A549 (cell line): ENCODE results near the gene SULF2. TPM values are rescaled to one million over a fixed set of nuclear protein-coding genes. Genes with fewer than 3 reads are reported as not detected.

Experiments used
- ATAC-seq, 2 experiments: fragments of 200-7000 bp in 1 of 2; fragments of >200 bp in 1 of 2; cut with Nextera tagmentation in 1 of 2; cut with Tn5 transposase in 1 of 2; 3 replicates each; pipeline versions ENCODE4 v1.8.0 to v1.9.1; 2018 to 2020; ENCODE audit warnings: mild to moderate bottlenecking in 1 of 2, moderate library complexity in 1 of 2
- CTCF ChIA-PET: fragments of 300-600 bp; sonication (Branson Sonifier 250); formaldehyde crosslinking; extraction: SDS; loops from one replicate; lab custom pipeline; 2021; ENCODE audit warnings: antibody characterized with exemption, inconsistent platforms; lab: Yijun Ruan, JAX
- POLR2A ChIA-PET: fragments of 350-600 bp; formaldehyde crosslinking; extraction: SDS; loops from one replicate; lab custom pipeline; 2021; ENCODE audit warnings: antibody characterized with exemption, inconsistent platforms; lab: Yijun Ruan, JAX
- DNase-seq, 2 experiments: peaks; one replicate each; pipeline versions ENCODE4 v3.0.0 to v3.0.0-alpha.2; 2011 to 2016; ENCODE audit warnings: low read depth in 1 of 2, low spot score in 1 of 2
- FAIRE-seq: peaks from 2 replicates; lab custom pipeline; 2011; peaks lifted over from hg19 to GRCh38; lab: Jason Lieb, UNC
- H3K27ac ChIP-seq, 2 experiments: fragments of >200 bp; sonication (Bioruptor Twin); formaldehyde crosslinking; 3 replicates each; pipeline ENCODE4 v1.5.1; 2016 to 2017
- H3K4me1 ChIP-seq: fragments of >200 bp; sonication (Bioruptor Twin); formaldehyde crosslinking; 3 replicates; pipeline ENCODE4 v1.6.1; 2016
- H3K4me2 ChIP-seq: fragments of >200 bp; sonication (Bioruptor Twin); formaldehyde crosslinking; 3 replicates; pipeline ENCODE4 v1.6.1; 2016
- H3K4me3 ChIP-seq: fragments of >200 bp; sonication (Bioruptor Twin); formaldehyde crosslinking; 3 replicates; pipeline ENCODE4 v1.5.1; 2016
- H3K9me3 ChIP-seq: fragments of >200 bp; sonication (Bioruptor Twin); formaldehyde crosslinking; 3 replicates; pipeline ENCODE4 v1.6.1; 2016
- BHLHE40 ChIP-seq: IDR thresholded peaks from 2 replicates; pipeline ENCODE4 v1.6.1; 2012; ENCODE audit warnings: low read depth, low read length, inconsistent platforms
- CBX2 ChIP-seq: fragments of 200-600 bp; sonication (generic); IDR thresholded peaks from 2 replicates; pipeline ENCODE4 v1.6.1; 2016; ENCODE audit warnings: low read depth, mild to moderate bottlenecking, borderline replicate concordance
- CBX8 ChIP-seq: fragments of 200-600 bp; sonication (generic); IDR thresholded peaks from 2 replicates; pipeline ENCODE4 v1.6.1; 2016
- CHD2 ChIP-seq: fragments of 150-350 bp; IDR thresholded peaks from 2 replicates; pipeline ENCODE4 v1.6.1; 2014; ENCODE audit warnings: low read length; ENCODE audit not compliant: partially characterized antibody
- EHF ChIP-seq: fragments of 250-450 bp; sonication (Bioruptor Pico); IDR thresholded peaks from 2 replicates; pipeline ENCODE4 v1.5.0; 2020; ENCODE audit warnings: mild to moderate bottlenecking
- EHMT2 ChIP-seq: fragments of 200-600 bp; sonication (generic); IDR thresholded peaks from 2 replicates; pipeline ENCODE4 v1.6.1; 2016; ENCODE audit warnings: antibody characterized with exemption, low read depth, mild to moderate bottlenecking, moderate library complexity
- FOSB ChIP-seq: fragments of 250-450 bp; sonication (Bioruptor Pico); IDR thresholded peaks from 2 replicates; pipeline ENCODE4 v1.5.0; 2020; ENCODE audit warnings: mild to moderate bottlenecking, moderate library complexity
- GATA3 ChIP-seq: IDR thresholded peaks from 2 replicates; pipeline ENCODE4 v1.6.1; 2012; ENCODE audit warnings: borderline replicate concordance
- HOXA7 ChIP-seq: fragments of 250-450 bp; sonication (Bioruptor Pico); IDR thresholded peaks from 2 replicates; pipeline ENCODE4 v1.5.0; 2020; ENCODE audit warnings: mild to moderate bottlenecking, moderate library complexity
- HOXB13 ChIP-seq: fragments of 250-450 bp; sonication (Bioruptor Pico); IDR thresholded peaks from 2 replicates; pipeline ENCODE4 v1.5.0; 2020; ENCODE audit warnings: low read depth, mild to moderate bottlenecking, moderate library complexity
- HOXB5 ChIP-seq: fragments of 250-450 bp; sonication (Bioruptor Pico); IDR thresholded peaks from 2 replicates; pipeline ENCODE4 v1.5.0; 2020; ENCODE audit warnings: mild to moderate bottlenecking, moderate library complexity
- JUN ChIP-seq, 2 experiments: fragments of >200 bp; sonication (Bioruptor Twin); formaldehyde crosslinking; IDR thresholded peaks; 2 replicates in 1 of 2; 3 replicates in 1 of 2; pipeline ENCODE4 v1.6.1; 2016 to 2017
- JUNB ChIP-seq: fragments of >200 bp; sonication (Bioruptor Twin); formaldehyde crosslinking; IDR thresholded peaks from 2 replicates; pipeline ENCODE4 v1.6.1; 2016
- KDM5A ChIP-seq: fragments of 200-600 bp; sonication (generic); IDR thresholded peaks from 2 replicates; pipeline ENCODE4 v1.6.1; 2016; ENCODE audit warnings: antibody characterized with exemption, mild to moderate bottlenecking
- MAZ ChIP-seq: fragments of 150-350 bp; IDR thresholded peaks from 2 replicates; pipeline ENCODE4 v1.6.1; 2014; ENCODE audit warnings: antibody characterized with exemption, low read depth, low read length, borderline replicate concordance
- NPAS2 ChIP-seq: fragments of 250-450 bp; sonication (Bioruptor Pico); IDR thresholded peaks from 2 replicates; pipeline ENCODE4 v1.8.0; 2022; ENCODE audit warnings: mild to moderate bottlenecking, moderate library complexity, borderline replicate concordance
- POLR2A ChIP-seq: IDR thresholded peaks from 2 replicates; pipeline ENCODE4 v1.6.1; 2012; ENCODE audit warnings: mild to moderate bottlenecking, low read length
- POLR2AphosphoS2 ChIP-seq: conservative IDR thresholded peaks from 2 replicates; pipeline ENCODE4 v1.6.1; 2012; ENCODE audit warnings: low read length, improper control_type of control experiment, inconsistent platforms
- RARB ChIP-seq: fragments of 250-450 bp; sonication (Bioruptor Pico); IDR thresholded peaks from 2 replicates; pipeline ENCODE4 v1.8.0; 2021; ENCODE audit warnings: mild to moderate bottlenecking, moderate library complexity
- RCOR1 ChIP-seq: fragments of 150-350 bp; IDR thresholded peaks from 2 replicates; pipeline ENCODE4 v1.6.1; 2014; ENCODE audit warnings: antibody characterized with exemption, low read length, low read depth
- RNF2 ChIP-seq: fragments of 200-600 bp; sonication (generic); IDR thresholded peaks from 2 replicates; pipeline ENCODE4 v1.6.1; 2016; ENCODE audit warnings: low read depth, mild to moderate bottlenecking, antibody characterized with exemption, moderate library complexity, borderline replicate concordance
- TFCP2L1 ChIP-seq: fragments of 250-450 bp; sonication (Bioruptor Pico); IDR thresholded peaks from 2 replicates; pipeline ENCODE4 v1.5.0; 2021; ENCODE audit warnings: mild to moderate bottlenecking
- ZC3H11A ChIP-seq: fragments of 450-650 bp; IDR thresholded peaks from 2 replicates; pipeline ENCODE4 v1.6.1; 2014; ENCODE audit warnings: antibody characterized with exemption, mild to moderate bottlenecking
- WGBS: methylation state at CpG from one replicate; pipeline ENCODE4 v1.1.6; 2017; ENCODE audit errors: missing lambda C conversion rate; 5-methylcytosine and 5-hydroxymethylcytosine counted together
- polyA plus RNA-seq, 4 experiments: library from polyadenylated mRNA; depleted of rRNA in 3 of 4; stranded (reverse); fragments of >200 nt; fragmentation: RNase III in 1 of 4; extraction: RNeasy Plus Mini Kit Qiagen cat#74134 plus additional on column Dnase treatment in 1 of 4; gene quantifications; 2 replicates in 3 of 4; 3 replicates in 1 of 4; pipeline ENCODE4 v1.2.3, GENCODE V29; 2011 to 2017
- TF ChIP-seq, protein P1 (sequence below): fragments of >200 bp; sonication (Bioruptor Twin); formaldehyde crosslinking; IDR thresholded peaks from 3 replicates; pipeline ENCODE4 v1.5.1; 2016
- TF ChIP-seq, protein P2 (sequence below): fragments of 250-450 bp; sonication (Bioruptor Pico); IDR thresholded peaks from 2 replicates; pipeline ENCODE4 v1.5.0; 2020; ENCODE audit warnings: low read depth, mild to moderate bottlenecking, moderate library complexity
- TF ChIP-seq, protein P3 (sequence below): fragments of >200 bp; sonication (Bioruptor Twin); formaldehyde crosslinking; IDR thresholded peaks from 2 replicates; pipeline ENCODE4 v1.6.1; 2016
- TF ChIP-seq, protein P4 (sequence below): fragments of 250-450 bp; sonication (Bioruptor Pico); IDR thresholded peaks from 2 replicates; pipeline ENCODE4 v1.5.0; 2021; ENCODE audit warnings: mild to moderate bottlenecking, moderate library complexity, borderline replicate concordance
- TF ChIP-seq, protein P5 (sequence below): IDR thresholded peaks from 2 replicates; pipeline ENCODE4 v1.6.1; 2012; ENCODE audit warnings: low read depth, borderline replicate concordance
- TF ChIP-seq, protein P6 (sequence below): IDR thresholded peaks from 2 replicates; pipeline ENCODE4 v1.6.1; 2012

SULF2 gene
- polyA plus RNA-seq, 2 of the 4 experiments (the other 2 are of a cell fraction): 5.8 to 16.8 TPM

DNA sequence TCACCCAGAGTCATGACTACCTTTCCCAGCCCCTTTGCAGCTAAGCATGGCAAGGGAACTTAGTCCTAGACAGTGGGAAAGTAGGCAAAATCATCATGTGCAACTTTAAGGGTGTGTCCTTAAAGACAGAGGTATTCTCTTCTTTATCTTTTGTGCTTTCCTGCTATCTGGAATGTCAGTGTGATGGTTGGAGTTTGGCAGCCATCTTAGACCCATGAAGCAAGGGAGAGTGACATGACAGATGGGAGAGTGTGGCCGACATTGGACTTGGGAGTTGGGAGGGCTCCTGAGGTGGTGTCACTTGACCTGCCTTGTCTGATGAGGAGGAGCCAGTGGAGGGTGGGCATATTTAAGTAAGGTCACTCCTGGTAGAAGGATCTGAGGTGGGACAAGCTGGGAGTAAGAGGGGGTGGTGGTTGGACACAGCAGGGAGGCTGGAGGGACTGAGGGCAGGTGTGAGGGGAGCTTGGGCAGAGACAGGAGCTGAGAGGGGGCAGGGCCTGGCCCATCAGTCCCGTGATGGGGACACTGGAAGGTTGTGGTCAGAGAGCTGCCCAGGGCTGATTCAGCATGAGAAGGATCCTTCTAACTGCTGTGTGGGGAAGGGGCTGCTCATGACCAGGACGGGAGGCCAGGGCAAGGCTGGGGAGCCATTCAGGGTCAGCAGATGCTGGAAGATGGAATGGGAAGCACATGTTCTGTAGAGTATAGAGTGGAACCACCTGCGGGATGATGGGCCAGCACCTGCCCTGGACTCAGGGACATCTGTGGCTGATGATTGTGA lies 29.5 kb upstream of the SULF2 start:
- no peak for ATAC-seq
- WGBS: 11% methylated on average over 4 of the region's 4 CpGs
- H3K9me3 ChIP-seq: peaks cover 13% of the 10 kb centered on the region; the same call in 2 of the 3 replicates
- ChIA-PET CTCF (interaction anchor here (1.6 kb wide), 1 partner anchor 28 kb away, joined by 5 read pairs; no protein-coding TSS in a partner anchor), POLR2A (no interaction called here)
- no peak overlapping the region for H3K27ac ChIP-seq
- DNase-seq: no peak
- no peak overlapping the region for H3K4me3 ChIP-seq
- no peak for TF ChIP-seq JUN (IDR thresholded peaks at IDR 0.05)
- TF ChIP-seq, protein P1, sequence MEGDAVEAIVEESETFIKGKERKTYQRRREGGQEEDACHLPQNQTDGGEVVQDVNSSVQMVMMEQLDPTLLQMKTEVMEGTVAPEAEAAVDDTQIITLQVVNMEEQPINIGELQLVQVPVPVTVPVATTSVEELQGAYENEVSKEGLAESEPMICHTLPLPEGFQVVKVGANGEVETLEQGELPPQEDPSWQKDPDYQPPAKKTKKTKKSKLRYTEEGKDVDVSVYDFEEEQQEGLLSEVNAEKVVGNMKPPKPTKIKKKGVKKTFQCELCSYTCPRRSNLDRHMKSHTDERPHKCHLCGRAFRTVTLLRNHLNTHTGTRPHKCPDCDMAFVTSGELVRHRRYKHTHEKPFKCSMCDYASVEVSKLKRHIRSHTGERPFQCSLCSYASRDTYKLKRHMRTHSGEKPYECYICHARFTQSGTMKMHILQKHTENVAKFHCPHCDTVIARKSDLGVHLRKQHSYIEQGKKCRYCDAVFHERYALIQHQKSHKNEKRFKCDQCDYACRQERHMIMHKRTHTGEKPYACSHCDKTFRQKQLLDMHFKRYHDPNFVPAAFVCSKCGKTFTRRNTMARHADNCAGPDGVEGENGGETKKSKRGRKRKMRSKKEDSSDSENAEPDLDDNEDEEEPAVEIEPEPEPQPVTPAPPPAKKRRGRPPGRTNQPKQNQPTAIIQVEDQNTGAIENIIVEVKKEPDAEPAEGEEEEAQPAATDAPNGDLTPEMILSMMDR: no peak
- TF ChIP-seq HOXB5: no peak
- TF ChIP-seq JUNB: no peak
- no peak for TF ChIP-seq EHF (CRISPR knock-in tag)
- TF ChIP-seq NPAS2 (CRISPR knock-in tag): no peak
- no peak for TF ChIP-seq HOXB13 (CRISPR knock-in tag)
- TF ChIP-seq CHD2: no peak
- TF ChIP-seq BHLHE40: no peak
- no peak for TF ChIP-seq MAZ
- TF ChIP-seq POLR2A: no peak
- no peak for TF ChIP-seq EHMT2
- TF ChIP-seq, protein P2, sequence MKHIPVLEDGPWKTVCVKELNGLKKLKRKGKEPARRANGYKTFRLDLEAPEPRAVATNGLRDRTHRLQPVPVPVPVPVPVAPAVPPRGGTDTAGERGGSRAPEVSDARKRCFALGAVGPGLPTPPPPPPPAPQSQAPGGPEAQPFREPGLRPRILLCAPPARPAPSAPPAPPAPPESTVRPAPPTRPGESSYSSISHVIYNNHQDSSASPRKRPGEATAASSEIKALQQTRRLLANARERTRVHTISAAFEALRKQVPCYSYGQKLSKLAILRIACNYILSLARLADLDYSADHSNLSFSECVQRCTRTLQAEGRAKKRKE: no peak
- TF ChIP-seq TFCP2L1 (CRISPR knock-in tag): no peak
- no peak for TF ChIP-seq GATA3
- no peak for TF ChIP-seq FOSB (CRISPR knock-in tag)
- TF ChIP-seq RCOR1: no peak
- H3K4me2 ChIP-seq: no peak overlapping the region
- peaks cover under 1% of the 10 kb centered on the region; the same call in 1 of the 3 replicates for H3K4me1 ChIP-seq
- no peak for FAIRE-seq

DNA sequence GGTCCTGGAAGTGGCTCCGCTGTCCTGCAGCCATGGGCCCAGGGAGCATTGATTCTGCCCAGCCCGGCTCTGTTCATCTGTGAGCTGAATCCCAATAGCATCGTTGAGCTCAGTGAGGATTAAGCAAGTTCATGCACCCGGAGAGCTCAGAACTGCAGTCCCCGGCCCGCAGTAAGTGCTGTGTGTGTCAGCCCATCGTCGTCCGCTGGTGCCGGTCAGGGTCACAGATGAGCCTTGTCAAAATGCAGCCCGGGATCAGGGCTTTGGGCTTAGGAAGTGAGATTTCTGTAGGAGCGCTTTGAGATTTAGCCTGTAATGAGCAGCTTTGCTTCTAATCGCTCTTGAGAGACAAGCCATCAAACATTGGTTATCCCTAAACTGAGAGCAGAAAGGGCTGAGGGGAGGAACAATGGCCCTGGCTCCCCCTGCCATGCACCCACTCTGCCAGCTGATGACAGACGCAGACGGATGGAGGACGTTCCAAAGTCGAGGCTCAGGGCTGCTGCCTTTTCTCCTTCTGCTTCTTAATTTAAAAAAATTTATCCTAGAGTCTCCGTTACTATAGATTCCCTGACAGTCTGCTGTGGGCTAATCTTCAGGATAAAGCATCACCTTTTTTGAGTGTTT lies 25.6 kb upstream of the SULF2 start:
- FAIRE-seq (no peak), DNase-seq (no peak)
- H3K4me3 ChIP-seq: no peak overlapping the region
- H3K9me3 ChIP-seq: peaks cover 13% of the 10 kb centered on the region; the same call in 2 of the 3 replicates
- CTCF ChIA-PET: no interaction called here
- no peak for TF ChIP-seq RNF2
- TF ChIP-seq, protein P3, sequence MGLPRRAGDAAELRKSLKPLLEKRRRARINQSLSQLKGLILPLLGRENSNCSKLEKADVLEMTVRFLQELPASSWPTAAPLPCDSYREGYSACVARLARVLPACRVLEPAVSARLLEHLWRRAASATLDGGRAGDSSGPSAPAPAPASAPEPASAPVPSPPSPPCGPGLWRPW: no peak
- TF ChIP-seq POLR2AphosphoS2: no peak
- TF ChIP-seq HOXB5: no peak
- no peak for TF ChIP-seq ZC3H11A
- TF ChIP-seq HOXA7 (CRISPR knock-in tag): no peak
- no peak for TF ChIP-seq RARB (CRISPR knock-in tag)
- TF ChIP-seq FOSB (CRISPR knock-in tag): no peak
- TF ChIP-seq, protein P4, sequence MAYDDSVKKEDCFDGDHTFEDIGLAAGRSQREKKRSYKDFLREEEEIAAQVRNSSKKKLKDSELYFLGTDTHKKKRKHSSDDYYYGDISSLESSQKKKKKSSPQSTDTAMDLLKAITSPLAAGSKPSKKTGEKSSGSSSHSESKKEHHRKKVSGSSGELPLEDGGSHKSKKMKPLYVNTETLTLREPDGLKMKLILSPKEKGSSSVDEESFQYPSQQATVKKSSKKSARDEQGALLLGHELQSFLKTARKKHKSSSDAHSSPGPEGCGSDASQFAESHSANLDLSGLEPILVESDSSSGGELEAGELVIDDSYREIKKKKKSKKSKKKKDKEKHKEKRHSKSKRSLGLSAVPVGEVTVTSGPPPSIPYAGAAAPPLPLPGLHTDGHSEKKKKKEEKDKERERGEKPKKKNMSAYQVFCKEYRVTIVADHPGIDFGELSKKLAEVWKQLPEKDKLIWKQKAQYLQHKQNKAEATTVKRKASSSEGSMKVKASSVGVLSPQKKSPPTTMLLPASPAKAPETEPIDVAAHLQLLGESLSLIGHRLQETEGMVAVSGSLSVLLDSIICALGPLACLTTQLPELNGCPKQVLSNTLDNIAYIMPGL (CRISPR knock-in tag): no peak
- TF ChIP-seq JUNB: no peak
- no peak for TF ChIP-seq CBX2
- no peak for TF ChIP-seq EHF (CRISPR knock-in tag)
- TF ChIP-seq HOXB13 (CRISPR knock-in tag): no peak
- TF ChIP-seq, protein P5, sequence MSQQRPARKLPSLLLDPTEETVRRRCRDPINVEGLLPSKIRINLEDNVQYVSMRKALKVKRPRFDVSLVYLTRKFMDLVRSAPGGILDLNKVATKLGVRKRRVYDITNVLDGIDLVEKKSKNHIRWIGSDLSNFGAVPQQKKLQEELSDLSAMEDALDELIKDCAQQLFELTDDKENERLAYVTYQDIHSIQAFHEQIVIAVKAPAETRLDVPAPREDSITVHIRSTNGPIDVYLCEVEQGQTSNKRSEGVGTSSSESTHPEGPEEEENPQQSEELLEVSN: no peak
- no peak for TF ChIP-seq CBX8
- TF ChIP-seq, protein P6, sequence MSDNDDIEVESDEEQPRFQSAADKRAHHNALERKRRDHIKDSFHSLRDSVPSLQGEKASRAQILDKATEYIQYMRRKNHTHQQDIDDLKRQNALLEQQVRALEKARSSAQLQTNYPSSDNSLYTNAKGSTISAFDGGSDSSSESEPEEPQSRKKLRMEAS: no peak
- TF ChIP-seq KDM5A: no peak
- TF ChIP-seq, all 56 proteins: peak for 0
- H3K4me1 ChIP-seq: peaks cover 6% of the 10 kb centered on the region; the same call in 2 of the 3 replicates
- WGBS: 48% methylated on average over 12 of the region's 18 CpGs
- H3K27ac ChIP-seq: no peak overlapping the region
- POLR2A ChIA-PET: no interaction called here
- H3K4me2 ChIP-seq: no peak overlapping the region
- no peak for ATAC-seq
